H54 (cell line): ENCODE data around the gene RHBDF2.
"Not testable (repeated sequence)": the region's sequence is repeated elsewhere in the genome, so short reads cannot be mapped to it uniquely, and the experiment has no call there.

ENCODE experiments used
- DNase-seq: peaks from one replicate; pipeline ENCODE4 v3.0.0; 2011; ENCODE audit warnings: low spot score, mixed read lengths; ENCODE audit not compliant: insufficient read length
- FAIRE-seq: peaks from 3 replicates; lab custom pipeline; 2011; peaks lifted over from hg19 to GRCh38; lab: Jason Lieb, UNC
- POLR2A ChIP-seq: IDR thresholded peaks from 2 replicates; pipeline ENCODE4 v1.6.1; 2011; ENCODE audit warnings: low read depth, mild to moderate bottlenecking, low read length

The RHBDF2 gene

GRCh38 chr17:76523084-76524037 lies 22.1 kb upstream of the RHBDF2 start:
- TF ChIP-seq POLR2A, result no peak
- FAIRE-seq (no peak), DNase-seq (peak; percentile 87)

DNA sequence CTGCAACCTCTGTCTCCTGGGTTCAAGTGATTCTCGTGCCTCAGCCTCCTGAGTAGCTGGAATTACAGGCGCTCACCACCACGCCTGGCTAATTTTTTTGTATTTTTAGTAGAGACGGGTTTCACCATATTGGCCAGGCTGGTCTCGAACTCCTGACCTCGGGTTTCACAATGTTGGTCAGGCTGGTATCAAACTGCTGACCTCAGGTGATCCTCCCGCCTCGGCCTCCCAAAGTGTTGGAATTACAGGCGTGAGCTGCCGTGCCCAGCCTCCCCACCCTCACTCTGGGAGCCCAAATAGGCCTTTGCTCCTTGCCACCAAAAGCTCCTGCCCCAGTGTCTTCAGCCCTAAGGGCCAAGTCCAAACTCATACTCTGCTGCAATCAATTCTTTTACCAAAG lies 20.5 kb upstream of the RHBDF2 start:
- not testable (repeated sequence) for FAIRE-seq, DNase-seq

GRCh38 chr17:76521262-76521661 lies 20.0 kb upstream of the RHBDF2 start:
- no peak for FAIRE-seq
- no peak for DNase-seq
- TF ChIP-seq POLR2A, result no peak

- no peak for TF ChIP-seq POLR2A
- no peak for DNase-seq
- no peak for FAIRE-seq
Observed at GRCh38 chr17:76519048-76519966, 18.1 kb upstream of the RHBDF2 start.

GRCh38 chr17:76517638-76518038 lies 16.4 kb upstream of the RHBDF2 start:
- DNase-seq (no peak), FAIRE-seq (no peak)
- no peak for TF ChIP-seq POLR2A

- DNase-seq (peak; percentile 69), FAIRE-seq (no peak)
- peak; percentile 30; the same call in 1 of the 2 replicates for TF ChIP-seq POLR2A
Observed at GRCh38 chr17:76515274-76515949, 14.2 kb upstream of the RHBDF2 start.

GRCh38 chr17:76514355-76514754 lies 13.1 kb upstream of the RHBDF2 start:
- DNase-seq, FAIRE-seq: not testable (repeated sequence)

DNA sequence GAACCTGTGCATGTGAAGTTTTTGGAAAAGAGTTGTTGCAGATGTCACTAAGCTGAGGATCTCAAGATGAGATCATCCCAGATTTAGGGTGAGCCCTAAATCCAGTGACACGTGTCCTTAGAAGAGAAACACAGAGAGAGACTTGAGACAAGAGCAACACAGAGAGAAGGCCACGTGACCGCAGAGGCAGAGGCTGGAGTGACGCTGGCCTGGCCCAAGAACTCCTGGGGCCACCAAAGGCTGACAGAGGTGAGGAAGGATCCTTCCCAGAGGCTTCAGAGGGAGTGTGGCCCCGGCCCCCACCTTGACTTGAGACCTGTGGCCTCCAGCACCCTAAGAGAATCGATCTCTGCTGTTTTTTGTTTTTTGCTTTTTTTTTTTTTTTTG lies 12.1 kb upstream of the RHBDF2 start:
- FAIRE-seq (no peak), DNase-seq (no peak)
- no peak for TF ChIP-seq POLR2A

- TF ChIP-seq POLR2A, result no peak
- DNase-seq, result no peak
- FAIRE-seq, result no peak
Observed at GRCh38 chr17:76512366-76513305, 11.4 kb upstream of the RHBDF2 start.

GRCh38 chr17:76511668-76512365 lies 10.6 kb upstream of the RHBDF2 start:
- no peak for DNase-seq
- FAIRE-seq, result no peak

DNA sequence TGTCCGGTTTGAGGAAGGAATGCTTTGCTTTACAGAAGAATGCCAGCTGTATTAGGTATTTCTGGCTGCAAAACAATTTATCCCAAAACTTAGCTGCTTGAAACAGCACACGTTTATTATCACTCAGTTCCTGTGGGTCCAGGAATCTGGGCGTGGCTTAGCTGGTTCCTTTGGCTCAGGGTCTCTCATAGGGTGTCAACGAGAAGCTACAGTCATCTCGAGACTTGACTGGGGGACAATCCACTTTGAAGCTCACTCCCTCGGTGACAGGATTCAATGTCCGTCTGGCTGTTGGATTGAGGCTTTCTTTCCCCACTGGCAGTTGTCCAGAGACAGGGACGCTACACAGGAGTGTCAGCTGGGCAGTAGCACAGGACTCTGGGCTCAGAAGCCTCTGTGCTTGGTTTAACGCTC lies 9.6 kb upstream of the RHBDF2 start:
- DNase-seq (no peak), FAIRE-seq (no peak)
- TF ChIP-seq POLR2A, result no peak

More at GRCh38 chr17:76511668-76512365, 10.6 kb upstream of the RHBDF2 start:
- no peak for TF ChIP-seq POLR2A

DNA sequence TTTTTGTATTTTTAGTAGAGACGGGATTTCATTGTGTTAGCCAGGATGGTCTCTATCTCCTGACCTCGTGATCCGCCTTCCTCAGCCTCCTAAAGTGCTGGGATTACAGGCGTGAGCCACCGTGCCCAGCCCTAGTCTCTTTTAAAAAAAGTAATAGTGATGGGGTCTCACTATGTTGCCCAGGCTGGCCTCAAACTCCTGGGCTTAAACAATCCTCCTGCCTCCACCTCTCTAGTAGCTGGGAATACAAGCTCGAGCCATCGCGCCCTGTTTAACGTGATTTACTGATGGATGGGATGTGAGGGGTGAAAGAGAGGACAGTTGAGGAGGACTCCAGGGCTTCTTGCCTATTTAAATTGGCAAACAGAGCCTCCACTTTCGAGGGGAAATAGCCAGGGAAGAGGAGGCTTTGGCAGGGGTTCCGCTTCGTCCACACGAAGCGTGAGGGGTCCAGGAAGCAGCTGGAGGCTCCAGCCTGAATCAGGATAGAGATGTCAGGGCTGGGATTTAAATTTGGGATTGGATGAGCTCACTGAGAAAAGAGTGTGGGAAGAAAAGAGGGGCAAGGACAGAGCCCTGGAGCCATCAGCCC lies 7.3 kb upstream of the RHBDF2 start:
- not testable (repeated sequence) for DNase-seq, FAIRE-seq
